HCT116 (cell line): ENCODE data around the gene CABLES1. TPM values are rescaled to one million over a fixed set of nuclear protein-coding genes. Genes with fewer than 3 reads are reported as not detected.

ENCODE experiments used
- ATAC-seq: fragments of 200-7000 bp; cut with Tn5 transposase; 2 replicates; pipeline ENCODE4 v1.9.1; 2020; ENCODE audit warnings: mild to moderate bottlenecking, moderate library complexity
- BruUV-seq: library from RNA; stranded (reverse); fragments of 400-500 nt; replicated peaks from 2 replicates; lab custom pipeline; 2021; lab: Mats Ljungman, UMichigan
- CTCF ChIA-PET: fragments of 300-600 bp; sonication (Branson Sonifier 250); formaldehyde crosslinking; loops from one replicate; lab custom pipeline; 2021; ENCODE audit warnings: antibody characterized with exemption; lab: Charles Lee
- POLR2A ChIA-PET: fragments of 300-600, 350-600 bp; sonication (Branson Sonifier 250); formaldehyde crosslinking; loops from one replicate; lab custom pipeline; 2021; ENCODE audit warnings: antibody characterized with exemption; lab: Charles Lee
- RAD21 ChIA-PET, 2 experiments: fragments of 300-600 bp; sonication (Branson Sonifier 250); formaldehyde crosslinking; loops; one replicate each; lab custom pipeline; 2023; ENCODE audit warnings: low total read pairs in 2 of 2; ENCODE audit not compliant: uncharacterized antibody in 2 of 2, unreplicated experiment in 2 of 2, low non-redundant PET in 1 of 2; lab: Charles Lee
- DNase-seq: peaks from one replicate; pipeline ENCODE4 v3.0.0-alpha.2; 2010; ENCODE audit warnings: low read depth, low spot score
- H2AFZ ChIP-seq: fragments of 200-600 bp; shearing (Covaris generic), sonication (generic); 2 replicates; pipeline ENCODE4 v1.6.1; 2017; ENCODE audit warnings: low read depth, mixed run types, mixed read lengths, antibody characterized with exemption, low read length; ENCODE audit not compliant: poor library complexity, severe bottlenecking
- H3K27ac ChIP-seq: 2 replicates; pipeline ENCODE4 v1.5.1; 2012; ENCODE audit warnings: low read depth, low read length
- H3K27me3 ChIP-seq: fragments of 200-600 bp; sonication (generic); 2 replicates; pipeline ENCODE4 v1.6.1; 2016; ENCODE audit warnings: mixed run types, low read length, mixed read lengths; ENCODE audit not compliant: insufficient read depth
- H3K36me3 ChIP-seq, 2 experiments: fragments of 200-500 bp in 1 of 2; fragments of 200-600 bp in 1 of 2; sonication (Bioruptor generic) in 1 of 2; sonication (generic) in 1 of 2; 2 replicates each; pipeline versions ENCODE4 v1.5.1 to v1.6.1; 2014 to 2016; ENCODE audit warnings: low read length in 2 of 2, inconsistent platforms in 1 of 2, mixed read lengths in 1 of 2, mixed run types in 1 of 2; ENCODE audit not compliant: insufficient read depth in 2 of 2, control insufficient read depth in 1 of 2
- H3K4me1 ChIP-seq, 2 experiments: fragments of 200-600 bp in 1 of 2; sonication (generic) in 1 of 2; 2 replicates each; pipeline versions ENCODE4 v1.5.1 to v1.6.1; 2012 to 2017; ENCODE audit warnings: low read length in 2 of 2, inconsistent platforms in 1 of 2, mild to moderate bottlenecking in 1 of 2, mixed read lengths in 1 of 2, mixed run types in 1 of 2, moderate library complexity in 1 of 2; ENCODE audit not compliant: insufficient read depth in 2 of 2, control insufficient read depth in 1 of 2
- H3K4me2 ChIP-seq: fragments of 200-600 bp; sonication (generic); 2 replicates; pipeline ENCODE4 v1.6.1; 2017; ENCODE audit warnings: mixed run types, low read length, mixed read lengths
- H3K4me3 ChIP-seq, 2 experiments: fragments of 200-600 bp in 1 of 2; sonication (generic) in 1 of 2; replicated peaks in 1 of 2; 2 replicates each; pipeline ENCODE4 v1.5.1; 2011 to 2016; ENCODE audit warnings: low read length in 2 of 2, control low read depth in 1 of 2, low read depth in 1 of 2, mild to moderate bottlenecking in 1 of 2, mixed read lengths in 1 of 2, mixed run types in 1 of 2
- H3K79me2 ChIP-seq: fragments of 200-600 bp; sonication (generic); 2 replicates; pipeline ENCODE4 v1.6.1; 2017; ENCODE audit warnings: mild to moderate bottlenecking, mixed run types, low read length, moderate library complexity, mixed read lengths; ENCODE audit not compliant: insufficient read depth
- H3K9ac ChIP-seq: fragments of 200-600 bp; sonication (generic); 2 replicates; pipeline ENCODE4 v1.6.1; 2016; ENCODE audit warnings: low read length, mixed read lengths
- H3K9me2 ChIP-seq: fragments of 200-600 bp; sonication (generic), shearing (Covaris generic); 2 replicates; pipeline ENCODE4 v1.6.1; 2017; ENCODE audit warnings: mixed run types, mild to moderate bottlenecking, moderate library complexity; ENCODE audit not compliant: insufficient read depth
- H3K9me3 ChIP-seq, 2 experiments: fragments of 200-500 bp in 1 of 2; fragments of 200-600 bp in 1 of 2; sonication (Bioruptor generic) in 1 of 2; sonication (generic) in 1 of 2; 2 replicates each; pipeline ENCODE4 v1.6.1; 2014 to 2017; ENCODE audit warnings: low read length in 2 of 2, mixed read lengths in 2 of 2, inconsistent platforms in 1 of 2, low read depth in 1 of 2, mild to moderate bottlenecking in 1 of 2, mixed run types in 1 of 2, moderate library complexity in 1 of 2; ENCODE audit not compliant: control insufficient read depth in 1 of 2, insufficient read depth in 1 of 2
- H4K20me1 ChIP-seq: fragments of 200-600 bp; sonication (generic), shearing (Covaris generic); 2 replicates; pipeline ENCODE4 v1.6.1; 2017; ENCODE audit warnings: mixed run types, mild to moderate bottlenecking, moderate library complexity; ENCODE audit not compliant: insufficient read depth
- CBX3 ChIP-seq: IDR thresholded peaks from 2 replicates; pipeline ENCODE4 v1.6.1; 2012; ENCODE audit warnings: low read depth
- CEBPB ChIP-seq: IDR thresholded peaks from 2 replicates; pipeline ENCODE4 v1.6.1; 2012; ENCODE audit warnings: low read depth
- CTCF ChIP-seq, 3 experiments: fragments of 200-600 bp in 1 of 3; sonication (generic) in 1 of 3; IDR thresholded peaks in 2 of 3; conservative IDR thresholded peaks in 1 of 3; 2 replicates each; pipeline ENCODE4 v1.5.1; 2012 to 2017; ENCODE audit warnings: low read depth in 2 of 3, low read length in 2 of 3, antibody characterized with exemption in 1 of 3, borderline replicate concordance in 1 of 3, control low read depth in 1 of 3, mild to moderate bottlenecking in 1 of 3, mixed read lengths in 1 of 3, mixed run types in 1 of 3, moderate library complexity in 1 of 3; ENCODE audit not compliant: insufficient read depth in 1 of 3
- EGR1 ChIP-seq: IDR thresholded peaks from 2 replicates; pipeline ENCODE4 v1.6.1; 2012; ENCODE audit warnings: low read depth
- EZH2 ChIP-seq: fragments of 200-600 bp; sonication (generic); IDR thresholded peaks from 2 replicates; pipeline ENCODE4 v1.6.1; 2017; ENCODE audit warnings: antibody characterized with exemption, mixed run types
- FOSL1 ChIP-seq: IDR thresholded peaks from 2 replicates; pipeline ENCODE4 v1.6.1; 2012; ENCODE audit warnings: low read depth
- POLR2A ChIP-seq: IDR thresholded peaks from 2 replicates; pipeline ENCODE4 v1.7.0; 2011; ENCODE audit warnings: borderline replicate concordance; ENCODE audit not compliant: insufficient read depth, insufficient read length; ENCODE audit errors: extremely low read depth
- RAD21 ChIP-seq: IDR thresholded peaks from 2 replicates; pipeline ENCODE4 v1.6.1; 2012; ENCODE audit warnings: low read depth, mild to moderate bottlenecking
- SIN3A ChIP-seq: IDR thresholded peaks from 2 replicates; pipeline ENCODE4 v1.6.1; 2012; ENCODE audit warnings: low read depth
- SP1 ChIP-seq: IDR thresholded peaks from 2 replicates; pipeline ENCODE4 v1.6.1; 2012; ENCODE audit warnings: low read depth
- TCF7L2 ChIP-seq: IDR thresholded peaks from 2 replicates; pipeline ENCODE4 v1.7.0; 2011; ENCODE audit warnings: borderline replicate concordance, inconsistent platforms; ENCODE audit not compliant: insufficient read depth, insufficient read length; ENCODE audit errors: extremely low read depth
- YY1 ChIP-seq: IDR thresholded peaks from 2 replicates; pipeline ENCODE4 v1.6.1; 2011; ENCODE audit warnings: low read length, low read depth, moderate library complexity, mild to moderate bottlenecking; ENCODE audit not compliant: insufficient replicate concordance; ENCODE audit errors: extremely low read depth
- ZBTB33 ChIP-seq: IDR thresholded peaks from 2 replicates; pipeline ENCODE4 v1.6.1; 2011; ENCODE audit warnings: mild to moderate bottlenecking, low read length, moderate library complexity; ENCODE audit not compliant: insufficient replicate concordance; ENCODE audit errors: extremely low read depth
- ZFX ChIP-seq: fragments of 450-650 bp; IDR thresholded peaks from 2 replicates; pipeline ENCODE4 v1.6.1; 2017
- ZNF274 ChIP-seq: fragments of 200-500 bp; sonication (Bioruptor generic); IDR thresholded peaks from 2 replicates; pipeline ENCODE4 v1.6.1; 2014; ENCODE audit warnings: mild to moderate bottlenecking, low read depth, low read length, inconsistent platforms
- intact Hi-C: fragments of 100-400 bp; cut with micrococcal nuclease; formaldehyde crosslinking; loops from 2 replicates; pipeline ENCODE4 v1.10.0; 2022
- total RNA-seq: library from RNA; stranded (reverse); gene quantifications from one replicate; pipeline ENCODE4 v1.2.1, GENCODE V29; 2021; ENCODE audit not compliant: unreplicated experiment

Gene CABLES1
- total RNA-seq, 1 experiment from 2014 or later: 7.7 TPM

GRCh38 chr18:23194155-23194996 is 59.1 kb downstream of the CABLES1 start:
- intact Hi-C loops: no loop called here
- H3K9me3 ChIP-seq: no peaks in the 10 kb centered on the region
- CTCF ChIA-PET: no interaction called here

More at GRCh38 chr18:23194155-23194996, 59.1 kb downstream of the CABLES1 start:
- no peak overlapping the region for H3K27ac ChIP-seq
- H4K20me1 ChIP-seq: no peaks in the 10 kb centered on the region
- POLR2A ChIA-PET: no interaction called here
- no peak overlapping the region for H3K9ac ChIP-seq
- H2AFZ ChIP-seq: no peak overlapping the region
- TF ChIP-seq CTCF (IDR thresholded peaks at IDR 0.05 in 2 of 3, conservative IDR thresholded peaks at IDR 0.05 in 1 of 3; ENCODE audit: borderline replicate concordance in 1 of 3, insufficient read depth in 1 of 3, low read depth in 2 of 3, low read length in 2 of 3): no peak
- TF ChIP-seq RAD21: no peak
- TF ChIP-seq SP1: no peak
- TF ChIP-seq EZH2: no peak
- TF ChIP-seq CEBPB: no peak
- no peak for TF ChIP-seq YY1
- TF ChIP-seq POLR2A: no peak
- TF ChIP-seq EGR1: no peak
- TF ChIP-seq ZFX: no peak
- TF ChIP-seq SIN3A: no peak
- TF ChIP-seq CBX3: no peak
- TF ChIP-seq FOSL1: no peak
- TF ChIP-seq ZNF274: no peak
- no peak for TF ChIP-seq TCF7L2
- TF ChIP-seq ZBTB33: no peak
- no peak overlapping the region for H3K4me2 ChIP-seq
- ATAC-seq (no peak), DNase-seq (no peak)
- no peaks in the 10 kb centered on the region for H3K36me3 ChIP-seq
- H3K9me2 ChIP-seq: no peaks in the 10 kb centered on the region
- no peaks in the 10 kb centered on the region for H3K79me2 ChIP-seq
- BruUV-seq: no TSS peak
- H3K27me3 ChIP-seq: no peaks in the 10 kb centered on the region
- H3K4me3 ChIP-seq: no peak overlapping the region
- RAD21 ChIA-PET: no interaction called here
- H3K4me1 ChIP-seq: no peaks in the 10 kb centered on the region
